ENCODE results near the gene NME3.

The NME3 gene

DNA sequence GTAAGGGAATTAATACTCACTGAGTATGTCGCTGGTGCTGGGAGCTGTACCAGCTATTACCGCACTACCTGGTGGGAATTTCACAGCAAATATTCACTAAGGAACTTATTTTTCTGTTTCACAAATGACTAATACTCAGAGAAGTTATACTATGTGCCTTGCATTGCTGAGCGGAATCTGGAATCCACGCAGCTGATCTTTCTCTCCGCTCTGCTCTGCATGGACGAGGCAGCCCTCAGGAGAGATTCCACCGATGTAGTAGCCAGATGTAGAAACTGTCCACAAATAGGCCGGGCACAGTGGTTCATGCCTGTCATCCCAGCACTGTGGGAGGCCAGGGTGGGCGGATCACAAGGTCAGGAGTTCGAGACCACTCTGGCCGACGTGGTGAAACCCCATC is 17.1 kb downstream of the NME3 start:
- DNase-seq, result no peak

DNA sequence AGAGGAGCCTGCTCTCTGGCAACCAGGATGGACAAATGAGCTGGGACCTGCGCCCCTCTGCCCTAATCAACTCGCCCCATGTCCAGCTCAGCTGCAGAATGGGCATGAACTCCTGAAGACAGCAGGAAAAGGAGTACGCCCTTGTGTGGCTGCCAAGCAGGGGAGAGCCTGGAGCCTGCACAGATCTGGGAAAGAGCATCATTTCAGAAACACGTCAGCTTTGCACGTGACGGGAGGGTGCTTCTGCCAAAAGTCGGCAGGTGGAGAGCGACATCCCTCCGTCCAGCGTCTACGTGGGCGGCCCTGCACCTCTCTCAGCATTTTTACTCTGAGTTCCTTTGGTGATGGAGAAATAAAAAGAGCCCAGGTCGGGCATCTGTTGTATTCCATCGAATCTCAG is 18.5 kb downstream of the NME3 start:
- no peak for DNase-seq

DNA sequence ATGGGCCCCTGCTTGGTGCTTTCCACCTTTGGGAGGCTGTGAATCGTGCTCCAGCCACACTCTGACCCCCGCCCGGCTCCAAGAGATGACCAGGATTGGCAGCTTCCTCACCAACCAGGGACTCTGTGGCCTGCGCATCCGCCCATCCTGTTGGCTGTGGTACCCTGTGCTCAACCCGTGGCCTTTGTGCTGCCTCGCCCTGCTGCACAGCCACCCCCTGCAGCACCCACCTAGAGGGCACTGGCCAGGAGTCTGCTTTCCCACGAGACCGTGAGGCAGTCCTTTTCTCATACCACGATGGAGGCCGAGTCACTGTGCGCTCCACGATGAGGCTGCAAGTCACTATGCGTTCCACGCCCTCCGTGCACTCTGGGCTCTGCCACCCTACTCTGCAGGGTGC is 19.4 kb downstream of the NME3 start:
- DNase-seq, result no peak

- no peak for DNase-seq
Measured at GRCh38 chr16:1749152-1750117, 21.9 kb downstream of the NME3 start.

- no peak for DNase-seq
Measured at GRCh38 chr16:1747934-1748333, 23.4 kb downstream of the NME3 start.

- no peak for DNase-seq
Measured at GRCh38 chr16:1746693-1747195, 24.6 kb downstream of the NME3 start.

- DNase-seq, result no peak
Measured at GRCh38 chr16:1745900-1746692, 25.2 kb downstream of the NME3 start.

DNA sequence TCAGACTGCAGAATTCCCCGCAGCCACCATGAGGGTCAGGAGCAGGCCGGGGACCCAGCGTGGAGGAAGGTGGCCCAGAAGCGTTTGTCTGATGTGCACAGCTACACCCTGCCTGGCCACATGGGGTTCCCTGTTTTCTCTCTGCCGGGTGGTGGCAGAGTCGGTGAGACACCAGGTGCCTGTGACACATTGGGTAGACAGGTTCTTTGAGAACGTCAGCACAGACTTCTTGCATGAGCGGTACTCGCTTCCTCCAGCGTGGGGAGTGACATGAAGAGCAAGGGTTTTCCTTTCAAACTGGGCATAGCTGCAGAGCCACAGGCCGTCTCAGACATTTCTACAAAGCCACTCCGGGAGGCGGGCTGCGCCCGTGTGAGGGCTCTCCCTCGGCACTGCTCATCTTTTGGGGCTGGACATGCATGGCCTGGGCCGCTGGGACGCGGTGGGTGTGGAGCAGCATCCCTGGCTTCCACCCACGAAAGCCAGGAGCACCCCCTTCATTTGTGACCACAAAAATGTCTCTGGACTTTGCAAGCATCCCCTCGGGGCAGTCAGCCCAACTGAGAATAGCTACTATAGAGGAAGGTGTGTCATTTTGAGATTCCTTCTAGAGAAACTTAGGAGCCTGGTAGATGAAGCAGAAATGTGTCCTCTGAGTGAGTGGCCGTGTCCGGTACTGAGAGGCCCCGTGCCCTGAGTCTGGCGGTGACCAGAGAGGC is 26.0 kb downstream of the NME3 start:
- DNase-seq, result no peak

DNA sequence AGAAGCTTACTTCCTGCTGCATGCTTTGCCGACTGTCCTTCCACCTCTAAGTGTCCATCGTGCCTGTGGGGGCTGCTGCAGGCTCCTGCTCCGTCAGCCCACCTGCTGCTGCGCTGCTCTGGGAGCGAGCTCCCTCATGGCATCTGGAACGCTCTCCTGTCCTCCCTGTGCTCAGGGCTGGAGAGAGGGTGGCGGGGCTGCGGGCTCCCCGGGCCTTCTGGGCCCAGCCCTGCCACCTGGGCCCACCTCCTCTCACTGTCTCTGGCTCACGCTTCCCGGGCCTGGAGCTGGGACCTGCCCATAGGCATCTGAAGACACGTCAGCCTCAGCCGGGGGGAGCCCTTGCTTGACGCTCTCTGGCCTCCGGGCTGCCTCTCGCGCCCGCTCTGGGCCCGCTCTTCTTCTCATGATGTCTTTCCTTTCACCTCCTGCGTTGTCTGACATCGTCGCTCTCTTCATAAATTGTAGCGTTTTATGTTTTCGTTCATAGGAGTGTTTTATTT is 27.0 kb downstream of the NME3 start:
- DNase-seq, result no peak

- DNase-seq, result no peak
Measured at GRCh38 chr16:1743376-1744337, 27.7 kb downstream of the NME3 start.

GRCh38 chr16:1741553-1742165 is 29.7 kb downstream of the NME3 start:
- peak in 1 of 56 donors; percentile 17 for DNase-seq

DNA sequence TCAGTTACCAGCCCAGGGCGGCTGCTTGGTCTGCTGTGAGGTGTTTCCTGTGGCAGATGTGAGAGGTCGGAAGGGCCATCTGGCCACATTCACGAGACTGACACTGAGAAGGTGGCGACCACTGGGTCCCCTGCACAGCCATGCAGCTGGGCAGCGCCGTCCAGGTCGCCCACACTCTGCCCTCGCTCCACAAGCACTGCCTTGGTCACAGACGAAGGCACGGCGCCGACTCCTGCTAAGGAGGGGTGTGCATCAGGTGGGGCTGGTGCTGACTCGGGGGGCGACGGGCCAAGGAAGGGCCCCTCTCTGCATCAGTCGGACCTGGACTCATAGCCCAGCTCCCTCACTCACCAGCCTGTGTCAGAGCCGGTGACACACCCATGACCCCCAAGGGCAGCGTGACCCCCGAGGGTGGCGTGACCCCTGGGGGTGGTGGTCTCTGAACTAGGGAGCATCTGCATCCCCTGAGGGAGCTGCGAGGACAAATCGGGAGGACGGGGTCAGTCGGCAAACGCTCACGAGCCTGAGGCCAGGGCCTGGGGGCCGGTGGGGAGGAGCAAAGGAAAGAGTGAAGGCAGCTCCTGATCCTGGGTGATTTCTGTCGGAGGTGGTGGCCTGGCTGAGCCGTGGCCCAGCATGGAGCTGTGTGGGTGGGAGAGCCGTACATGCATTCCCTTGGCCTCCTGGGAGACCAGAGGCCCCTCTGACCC is 30.4 kb downstream of the NME3 start:
- no peak for DNase-seq

DNA sequence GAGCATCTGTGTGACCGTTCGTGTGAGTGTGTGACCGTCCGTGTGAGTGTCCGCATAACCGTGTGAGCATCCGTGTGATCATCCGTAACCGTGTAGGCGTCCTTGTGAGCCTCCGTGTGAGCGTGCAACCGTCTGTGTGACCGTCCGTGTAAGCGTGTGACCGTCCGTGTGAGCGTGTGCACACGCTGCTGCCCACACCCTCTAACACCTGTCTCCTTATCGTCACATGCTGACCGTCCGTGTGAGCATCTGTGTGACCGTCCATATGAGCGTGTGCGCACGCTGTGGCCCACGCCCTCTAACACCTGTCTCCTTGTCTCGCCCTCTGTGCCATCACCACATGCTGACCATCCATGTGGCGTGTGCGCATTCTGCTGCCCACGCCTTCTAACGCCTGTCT is 31.1 kb downstream of the NME3 start:
- no peak for DNase-seq

GRCh38 chr16:1734816-1735215 is 36.5 kb downstream of the NME3 start:
- no peak for DNase-seq

DNA sequence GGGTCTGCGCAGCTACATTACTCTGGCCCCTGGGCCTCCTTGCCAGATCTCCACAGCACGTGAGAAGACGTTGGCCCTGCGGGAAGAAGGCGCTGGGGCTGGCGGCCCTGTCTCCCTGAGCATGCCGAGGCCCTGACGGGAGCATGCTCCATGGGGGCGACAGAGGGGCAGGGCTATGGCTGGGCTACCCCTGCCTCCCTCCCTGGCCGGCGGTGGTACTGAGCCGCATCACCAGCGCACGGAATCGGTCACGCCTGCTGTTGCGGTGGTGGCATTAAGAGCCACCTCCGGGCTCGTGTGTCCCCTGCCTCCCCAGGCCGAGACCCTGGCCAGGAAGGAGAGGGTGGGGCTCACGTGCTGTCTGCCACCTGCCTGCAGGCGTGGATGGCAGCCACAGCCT is 37.2 kb downstream of the NME3 start:
- no peak for DNase-seq

DNA sequence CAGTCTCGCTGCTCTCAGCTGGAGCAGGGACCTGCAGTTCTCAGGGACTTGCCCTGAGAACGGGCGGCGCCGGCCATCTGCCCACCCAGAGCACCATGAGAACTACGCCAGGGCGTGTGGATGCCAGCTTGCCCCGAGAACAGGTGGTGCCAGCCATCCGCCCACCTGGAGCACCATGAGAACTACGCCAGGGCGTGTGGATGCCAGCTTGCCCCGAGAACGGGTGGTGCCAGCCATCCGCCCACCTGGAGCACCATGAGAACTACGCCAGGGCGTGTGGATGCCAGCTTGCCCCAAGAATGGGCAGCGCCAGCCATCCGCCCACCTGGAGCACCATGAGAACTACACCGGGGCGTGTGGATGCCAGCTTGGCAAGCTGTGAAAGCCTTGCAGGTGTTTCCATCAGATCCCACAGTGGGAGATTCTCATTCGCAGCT is 38.8 kb downstream of the NME3 start:
- DNase-seq, result peak in 4 of 56 donors; percentile 19 to 35 (median 27)

DNA sequence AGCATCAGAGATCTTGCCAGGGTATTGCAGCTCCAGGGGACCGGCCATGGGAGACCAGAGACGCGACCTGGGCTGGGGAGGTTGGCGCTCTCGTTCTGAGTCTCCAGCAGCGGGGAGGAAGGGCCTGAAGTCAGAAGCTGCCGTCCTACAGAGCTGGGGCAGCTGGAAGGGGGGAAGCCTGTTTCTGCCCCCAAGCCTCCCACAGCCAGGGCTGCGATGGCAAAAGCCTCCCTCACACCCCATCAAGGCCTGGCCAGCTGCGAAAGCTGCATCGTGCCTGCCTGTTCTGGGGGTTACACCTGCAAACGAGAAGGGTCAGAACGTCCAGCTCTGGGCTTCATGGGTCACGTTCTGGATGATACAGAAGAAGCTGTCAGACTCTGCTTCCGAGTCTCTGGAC is 39.3 kb downstream of the NME3 start:
- no peak for DNase-seq

GRCh38 chr16:1731603-1732002 is 39.7 kb downstream of the NME3 start:
- no peak for DNase-seq

DNA sequence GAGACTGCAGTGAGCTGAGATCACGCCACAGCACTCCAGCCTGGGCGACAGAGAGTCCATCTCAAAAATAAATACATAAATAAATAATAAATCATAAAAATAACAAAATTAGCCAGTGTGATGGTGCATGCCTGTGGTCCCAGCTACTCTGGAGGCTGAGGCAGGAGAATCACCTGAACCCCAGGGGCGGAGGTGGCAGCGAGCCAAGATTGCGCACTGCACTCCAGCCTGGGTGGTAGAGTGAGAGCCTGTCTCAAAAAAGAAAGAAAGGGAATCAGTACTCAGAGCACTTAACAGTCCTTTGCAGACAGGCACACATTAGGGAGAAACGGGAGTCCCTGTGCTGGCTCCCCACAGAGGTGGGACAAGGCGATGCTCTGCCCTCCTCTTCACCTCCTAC is 40.3 kb downstream of the NME3 start:
- no peak for DNase-seq
